Measurements from ENCODE around the gene PEAR1. TPM values are rescaled to one million over a fixed set of nuclear protein-coding genes. Genes with fewer than 3 reads are reported as not detected.

The PEAR1 gene
- polyA plus RNA-seq, 3 donors = not detected

DNA sequence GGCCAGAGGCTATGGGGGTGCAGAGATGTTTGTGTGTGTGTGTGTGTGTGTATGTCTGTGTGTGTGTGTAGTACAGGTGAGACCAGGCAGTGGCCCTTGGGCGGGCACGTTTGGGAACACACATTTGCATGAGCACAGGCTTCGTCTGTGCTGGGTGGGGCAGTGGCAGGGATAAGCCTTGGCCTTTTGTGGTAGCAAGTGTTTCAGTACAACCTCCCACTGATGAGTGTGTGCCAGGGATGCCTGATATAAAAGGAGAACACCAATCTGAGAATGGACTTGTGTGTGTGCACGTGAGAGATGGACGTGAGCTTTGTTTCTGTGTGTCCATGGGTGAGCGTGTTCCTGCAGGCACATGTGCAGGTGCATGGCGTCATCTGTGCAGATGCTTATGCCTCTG, 29.9 kb upstream of the PEAR1 start:
- Histone ChIP-seq H3K27me3 (ENCODE audit: control insufficient read depth in 2 of 2, insufficient read depth in 2 of 2, low read length in 2 of 2) (peaks cover 31 to 43% of the 10 kb centered on the region in 2 donors), H3K9me3 (replicated peaks in 1 of 2; ENCODE audit: control insufficient read depth in 1 of 2, insufficient read depth in 1 of 2, low read length in 2 of 2) (peaks cover 0 to 8% of the 10 kb centered on the region in 2 donors), H3K27ac (ENCODE audit: low read depth in 1 of 2, low read length in 2 of 2) (no peak overlapping the region), H3K9ac (ENCODE audit: insufficient read depth, low read length, poor library complexity, severe bottlenecking) (no peak overlapping the region), H3K79me2 (ENCODE audit: insufficient read depth, low read length) (no peaks in the 10 kb centered on the region), H2AFZ (ENCODE audit: insufficient read depth, low read depth, low read length, poor library complexity, severe bottlenecking) (no peak overlapping the region), H3K4me3 (replicated peaks in 1 of 3; ENCODE audit: low read depth in 2 of 3, low read length in 3 of 3) (no peak overlapping the region), H3K4me2 (replicated peaks; ENCODE audit: extremely low read depth, low read length, poor library complexity, severe bottlenecking) (no peak overlapping the region), H3K36me3 (replicated peaks in 1 of 2; ENCODE audit: control insufficient read depth in 1 of 2, insufficient read depth in 2 of 2, low read length in 2 of 2) (no peaks in the 10 kb centered on the region), H3K4me1 (ENCODE audit: control insufficient read depth in 1 of 2, insufficient read depth in 2 of 2, low read length in 2 of 2) (peaks cover 5 to 15% of the 10 kb centered on the region in 2 donors), H4K20me1 (ENCODE audit: insufficient read depth, low read length) (no peaks in the 10 kb centered on the region)
- WGBS (ENCODE audit: insufficient coverage) = 84% methylated on average over 7 of the region's 7 CpGs
- peaks cover 0 to 4% of the 10 kb centered on the region in 2 donors for H3K36me3 Mint-ChIP-seq
- H3K4me3 Mint-ChIP-seq = peak overlapping the region in 1 of 2 donors; percentile 35
- intact Hi-C loops (cut with micrococcal nuclease) = no loop called here
- H3K27ac Mint-ChIP-seq = no peak overlapping the region
- H3K4me1 Mint-ChIP-seq = peaks cover 7% of the 10 kb centered on the region
- peaks cover 0 to 6% (median 0%) of the 10 kb centered on the region in 7 donors for H3K9me3 Mint-ChIP-seq
- TF ChIP-seq, protein P1, sequence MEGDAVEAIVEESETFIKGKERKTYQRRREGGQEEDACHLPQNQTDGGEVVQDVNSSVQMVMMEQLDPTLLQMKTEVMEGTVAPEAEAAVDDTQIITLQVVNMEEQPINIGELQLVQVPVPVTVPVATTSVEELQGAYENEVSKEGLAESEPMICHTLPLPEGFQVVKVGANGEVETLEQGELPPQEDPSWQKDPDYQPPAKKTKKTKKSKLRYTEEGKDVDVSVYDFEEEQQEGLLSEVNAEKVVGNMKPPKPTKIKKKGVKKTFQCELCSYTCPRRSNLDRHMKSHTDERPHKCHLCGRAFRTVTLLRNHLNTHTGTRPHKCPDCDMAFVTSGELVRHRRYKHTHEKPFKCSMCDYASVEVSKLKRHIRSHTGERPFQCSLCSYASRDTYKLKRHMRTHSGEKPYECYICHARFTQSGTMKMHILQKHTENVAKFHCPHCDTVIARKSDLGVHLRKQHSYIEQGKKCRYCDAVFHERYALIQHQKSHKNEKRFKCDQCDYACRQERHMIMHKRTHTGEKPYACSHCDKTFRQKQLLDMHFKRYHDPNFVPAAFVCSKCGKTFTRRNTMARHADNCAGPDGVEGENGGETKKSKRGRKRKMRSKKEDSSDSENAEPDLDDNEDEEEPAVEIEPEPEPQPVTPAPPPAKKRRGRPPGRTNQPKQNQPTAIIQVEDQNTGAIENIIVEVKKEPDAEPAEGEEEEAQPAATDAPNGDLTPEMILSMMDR (IDR thresholded peaks at IDR 0.05) = no peak
- H3K27me3 Mint-ChIP-seq (ENCODE audit: low read depth in 3 of 3) = peaks cover 58 to 70% (median 58%) of the 10 kb centered on the region in 3 donors
- no peak for DNase-seq

DNA sequence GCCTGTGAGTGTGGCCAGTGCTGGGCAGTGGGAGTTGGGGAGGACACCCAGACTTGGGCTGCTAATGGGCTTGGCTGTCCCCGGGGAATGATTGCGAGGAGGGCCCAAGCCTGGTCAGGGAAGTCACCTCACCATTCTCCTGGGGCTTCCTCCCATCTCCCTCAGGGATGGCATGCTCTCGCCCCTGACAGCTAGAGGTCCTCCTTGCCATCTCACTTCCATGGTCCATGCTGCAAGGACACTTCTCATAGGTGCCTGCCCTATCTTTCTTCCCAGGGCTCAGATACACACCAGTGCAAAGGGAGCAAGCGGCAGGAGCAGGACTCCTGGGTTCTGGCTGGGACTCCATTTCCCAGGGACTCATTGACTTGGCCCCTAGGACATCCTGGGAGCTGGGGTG, 28.7 kb upstream of the PEAR1 start:
- H3K27me3 Mint-ChIP-seq (ENCODE audit: low read depth in 3 of 3) = peaks cover 48 to 69% (median 51%) of the 10 kb centered on the region in 3 donors
- Histone ChIP-seq H3K9ac (ENCODE audit: insufficient read depth, low read length, poor library complexity, severe bottlenecking) (no peak overlapping the region), H3K4me2 (replicated peaks; ENCODE audit: extremely low read depth, low read length, poor library complexity, severe bottlenecking) (no peak overlapping the region), H3K4me1 (ENCODE audit: control insufficient read depth in 1 of 2, insufficient read depth in 2 of 2, low read length in 2 of 2) (peaks cover 3 to 7% of the 10 kb centered on the region in 2 donors), H3K9me3 (replicated peaks in 1 of 2; ENCODE audit: control insufficient read depth in 1 of 2, insufficient read depth in 1 of 2, low read length in 2 of 2) (peaks cover 0 to 2% of the 10 kb centered on the region in 2 donors), H3K27me3 (ENCODE audit: control insufficient read depth in 2 of 2, insufficient read depth in 2 of 2, low read length in 2 of 2) (peaks cover 21 to 33% of the 10 kb centered on the region in 2 donors), H3K79me2 (ENCODE audit: insufficient read depth, low read length) (no peaks in the 10 kb centered on the region), H3K4me3 (replicated peaks in 1 of 3; ENCODE audit: low read depth in 2 of 3, low read length in 3 of 3) (no peak overlapping the region), H3K36me3 (replicated peaks in 1 of 2; ENCODE audit: control insufficient read depth in 1 of 2, insufficient read depth in 2 of 2, low read length in 2 of 2) (no peaks in the 10 kb centered on the region), H3K27ac (ENCODE audit: low read depth in 1 of 2, low read length in 2 of 2) (no peak overlapping the region), H2AFZ (ENCODE audit: insufficient read depth, low read depth, low read length, poor library complexity, severe bottlenecking) (no peak overlapping the region), H4K20me1 (ENCODE audit: insufficient read depth, low read length) (no peaks in the 10 kb centered on the region)
- TF ChIP-seq, protein P1 (IDR thresholded peaks at IDR 0.05) = no peak
- peaks cover 4% of the 10 kb centered on the region for H3K4me1 Mint-ChIP-seq
- DNase-seq = no peak
- peaks cover 0 to 6% (median 0%) of the 10 kb centered on the region in 7 donors for H3K9me3 Mint-ChIP-seq
- no peak overlapping the region for H3K4me3 Mint-ChIP-seq
- intact Hi-C loops (cut with micrococcal nuclease) = no loop called here
- H3K27ac Mint-ChIP-seq = no peak overlapping the region
- peaks cover 0 to 3% of the 10 kb centered on the region in 2 donors for H3K36me3 Mint-ChIP-seq
- 88% methylated on average over 2 of the region's 4 CpGs for WGBS (ENCODE audit: insufficient coverage)

All from CD14-positive monocyte (primary cell).